HepG2 (cell line): ENCODE measurements around the gene LLGL1. TPM values are rescaled to one million over a fixed set of nuclear protein-coding genes. Genes with fewer than 3 reads are reported as not detected.

Experiments
- AHDC1 ChIP-seq: sonication (generic); formaldehyde crosslinking; IDR thresholded peaks from 2 replicates; pipeline ENCODE4 v1.5.1; 2020; ENCODE audit warnings: mild to moderate bottlenecking, missing genetic modification reagents, borderline replicate concordance
- THAP7 ChIP-seq: sonication (generic); formaldehyde crosslinking; IDR thresholded peaks from 2 replicates; pipeline ENCODE4 v1.8.1; 2023; ENCODE audit warnings: mild to moderate bottlenecking, missing genetic modification reagents
- polyA plus RNA-seq, 8 experiments: library from polyadenylated mRNA; depleted of rRNA in 3 of 8; stranded (reverse) in 7 of 8; unstranded in 1 of 8; fragments of >200 nt; fragmentation: Illumina TruSeq in 4 of 8; extraction: Trizol in 4 of 8; gene quantifications; 2 replicates each; pipeline versions ENCODE4 v1.2.1 to v1.2.3, GENCODE V29; 2011 to 2016; ENCODE audit warnings: low read depth in 4 of 8, missing spikeins in 1 of 8, mixed read lengths in 1 of 8; ENCODE audit not compliant: insufficient read depth in 1 of 8
- total RNA-seq, 5 experiments: library from RNA; depleted of rRNA; stranded (reverse); fragments of >200 nt; fragmentation: Illumina TruSeq; extraction: Trizol; gene quantifications; 2 replicates each; pipeline ENCODE4 v1.2.3, GENCODE V29; 2016; ENCODE audit warnings: low read depth in 1 of 5
- TF ChIP-seq, protein P1 (sequence below): sonication (generic); formaldehyde crosslinking; IDR thresholded peaks from 2 replicates; pipeline ENCODE4 v1.5.0; 2020; ENCODE audit warnings: missing genetic modification reagents, mild to moderate bottlenecking, borderline replicate concordance

LLGL1 gene
- total and polyA plus RNA-seq, 2 of the 13 experiments (the other 11 are each of a cell fraction or from before 2014, with no cell fraction given): 15.0 to 15.3 TPM

DNA sequence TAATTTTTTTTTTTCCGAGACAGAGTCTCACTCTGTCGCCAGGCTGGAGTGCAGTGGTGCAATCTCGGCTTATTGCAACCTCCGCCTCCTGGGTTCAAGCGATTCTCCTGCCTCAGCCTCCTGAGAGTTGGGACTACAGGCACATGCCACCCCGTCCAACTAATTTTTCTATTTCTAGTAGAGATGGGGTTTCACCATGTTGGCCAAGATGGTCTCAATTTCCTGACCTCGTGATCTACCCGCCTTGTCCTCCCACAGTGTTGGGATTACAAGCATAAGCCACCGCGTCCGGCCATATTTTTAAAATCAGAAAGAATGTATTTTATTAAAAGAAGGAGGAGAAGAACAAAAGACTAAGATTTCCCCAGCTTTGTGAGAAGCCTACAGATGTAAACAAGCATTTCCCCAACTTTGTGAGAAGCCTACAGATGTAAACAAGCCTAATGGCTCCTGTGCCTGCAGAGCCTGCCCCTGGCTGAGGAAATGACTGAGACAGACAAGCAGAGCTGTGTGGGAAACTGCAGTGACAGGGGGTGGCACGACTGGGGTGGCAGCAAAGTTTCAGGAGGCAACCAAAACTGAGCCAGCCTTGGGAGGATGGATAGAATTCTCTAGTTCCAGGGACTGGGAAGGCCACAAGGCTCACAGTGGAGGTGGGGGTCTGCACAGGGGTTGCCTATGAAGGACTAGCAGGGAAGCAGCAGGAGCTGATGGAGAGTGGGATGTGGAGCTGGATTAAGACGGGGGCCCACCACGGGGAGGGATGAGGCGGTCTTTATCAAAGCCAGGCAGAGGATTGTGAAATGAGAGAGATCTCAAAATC is 66.5 kb downstream of the LLGL1 start (continued):
- no peak for TF ChIP-seq AHDC1 (CRISPR knock-in tag)
- TF ChIP-seq, protein P1, sequence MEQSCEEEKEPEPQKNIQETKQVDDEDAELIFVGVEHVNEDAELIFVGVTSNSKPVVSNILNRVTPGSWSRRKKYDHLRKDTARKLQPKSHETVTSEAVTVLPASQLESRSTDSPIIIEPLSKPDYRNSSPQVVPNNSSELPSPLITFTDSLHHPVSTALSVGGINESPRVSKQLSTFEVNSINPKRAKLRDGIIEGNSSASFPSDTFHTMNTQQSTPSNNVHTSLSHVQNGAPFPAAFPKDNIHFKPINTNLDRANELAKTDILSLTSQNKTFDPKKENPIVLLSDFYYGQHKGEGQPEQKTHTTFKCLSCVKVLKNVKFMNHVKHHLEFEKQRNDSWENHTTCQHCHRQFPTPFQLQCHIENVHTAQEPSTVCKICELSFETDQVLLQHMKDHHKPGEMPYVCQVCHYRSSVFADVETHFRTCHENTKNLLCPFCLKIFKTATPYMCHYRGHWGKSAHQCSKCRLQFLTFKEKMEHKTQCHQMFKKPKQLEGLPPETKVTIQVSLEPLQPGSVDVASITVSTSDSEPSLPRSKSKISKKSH (CRISPR knock-in tag): no peak
- TF ChIP-seq THAP7 (CRISPR knock-in tag): no peak
- TF ChIP-seq, all 625 proteins: peak for 0

Other genes starting within 250 kb of the LLGL1 start
- gene ATPAF2, start 186.5 kb upstream of the LLGL1 start, total RNA-seq (2016; rRNA removed; fragmentation: Illumina TruSeq; extraction: Trizol): 14.2 and 15.0 TPM in 2 replicates
- 16.0 and 16.5 TPM in 2 replicates for gene ATPAF2, start 186.5 kb upstream of the LLGL1 start, polyA plus RNA-seq (2011; rRNA removed)
- 4.3 and 5.5 TPM in 2 replicates for gene GID4, start 186.2 kb upstream of the LLGL1 start, total RNA-seq (2016; rRNA removed; fragmentation: Illumina TruSeq; extraction: Trizol)
- gene GID4, start 186.2 kb upstream of the LLGL1 start, polyA plus RNA-seq (2011; rRNA removed): 4.7 and 6.1 TPM in 2 replicates
- gene DRG2, start 137.7 kb upstream of the LLGL1 start, total RNA-seq (2016; rRNA removed; fragmentation: Illumina TruSeq; extraction: Trizol): 23.0 and 26.6 TPM in 2 replicates
- 20.1 and 24.9 TPM in 2 replicates for gene DRG2, start 137.7 kb upstream of the LLGL1 start, polyA plus RNA-seq (2011; rRNA removed)
- 0.07 and 0.18 TPM in 2 replicates for gene MYO15A, start 116.9 kb upstream of the LLGL1 start, total RNA-seq (2016; rRNA removed; fragmentation: Illumina TruSeq; extraction: Trizol)
- gene MYO15A, start 116.9 kb upstream of the LLGL1 start, polyA plus RNA-seq (2011; rRNA removed): 0.20 and 0.35 TPM in 2 replicates
- gene ALKBH5, start 41.8 kb upstream of the LLGL1 start, total RNA-seq (2016; rRNA removed; fragmentation: Illumina TruSeq; extraction: Trizol): 68.9 and 77.9 TPM in 2 replicates
- gene ALKBH5, start 41.8 kb upstream of the LLGL1 start, polyA plus RNA-seq (2011; rRNA removed): 76.9 and 81.4 TPM in 2 replicates
- gene FLII, start 33.1 kb downstream of the LLGL1 start, total RNA-seq (2016; rRNA removed; fragmentation: Illumina TruSeq; extraction: Trizol): 130 and 135 TPM in 2 replicates
- gene FLII, start 33.1 kb downstream of the LLGL1 start, polyA plus RNA-seq (2011; rRNA removed): 303 and 324 TPM in 2 replicates
- gene MIEF2, start 35.0 kb downstream of the LLGL1 start, total RNA-seq (2016; rRNA removed; fragmentation: Illumina TruSeq; extraction: Trizol): 8.0 and 8.2 TPM in 2 replicates
- gene MIEF2, start 35.0 kb downstream of the LLGL1 start, polyA plus RNA-seq (2011; rRNA removed): 6.0 and 9.5 TPM in 2 replicates
- 30.7 and 36.8 TPM in 2 replicates for gene TOP3A, start 89.4 kb downstream of the LLGL1 start, total RNA-seq (2016; rRNA removed; fragmentation: Illumina TruSeq; extraction: Trizol)
- gene TOP3A, start 89.4 kb downstream of the LLGL1 start, polyA plus RNA-seq (2011; rRNA removed): 15.4 and 16.9 TPM in 2 replicates
- 11.8 and 16.6 TPM in 2 replicates for gene SMCR8, start 89.7 kb downstream of the LLGL1 start, total RNA-seq (2016; rRNA removed; fragmentation: Illumina TruSeq; extraction: Trizol)
- gene SMCR8, start 89.7 kb downstream of the LLGL1 start, polyA plus RNA-seq (2011; rRNA removed): 7.6 and 7.7 TPM in 2 replicates
- 48.8 and 58.7 TPM in 2 replicates for gene SHMT1, start 137.9 kb downstream of the LLGL1 start, total RNA-seq (2016; rRNA removed; fragmentation: Illumina TruSeq; extraction: Trizol)
- gene SHMT1, start 137.9 kb downstream of the LLGL1 start, polyA plus RNA-seq (2011; rRNA removed): 19.0 and 21.3 TPM in 2 replicates
- 0.07 TPM in 1 of 2 replicates, not detected in the other for gene EVPLL, start 152.1 kb downstream of the LLGL1 start, total RNA-seq (2016; rRNA removed; fragmentation: Illumina TruSeq; extraction: Trizol)
- gene EVPLL, start 152.1 kb downstream of the LLGL1 start, polyA plus RNA-seq (2011; rRNA removed): 0.05 TPM in 1 of 2 replicates, not detected in the other